OCI-LY7 (cell line): ENCODE measurements around the gene BARX1. TPM values are rescaled to one million over a fixed set of nuclear protein-coding genes. Genes with fewer than 3 reads are reported as not detected.

ENCODE experiments used
- BruUV-seq: library from RNA; stranded (reverse); fragments of 400-500 nt; replicated peaks from 2 replicates; lab custom pipeline; 2021; lab: Mats Ljungman, UMichigan
- CTCF ChIA-PET: fragments of 300-600 bp; sonication (Branson Sonifier 250); formaldehyde crosslinking; loops from one replicate; lab custom pipeline; 2022; ENCODE audit warnings: antibody characterized with exemption; ENCODE audit not compliant: unreplicated experiment; lab: Charles Lee
- POLR2A ChIA-PET: fragments of 300-600 bp; sonication (Branson Sonifier 250); formaldehyde crosslinking; loops from one replicate; lab custom pipeline; 2022; ENCODE audit warnings: antibody characterized with exemption; lab: Charles Lee
- DNase-seq: peaks from one replicate; pipeline ENCODE4 v3.0.0-alpha.2; 2015; ENCODE audit warnings: low spot score
- H2AFZ ChIP-seq: fragments of 200-600 bp; sonication (generic), shearing (Covaris generic); 2 replicates; pipeline ENCODE4 v1.6.1; 2014; ENCODE audit warnings: mild to moderate bottlenecking, antibody characterized with exemption, low read length, moderate library complexity
- H3K27ac ChIP-seq: fragments of 200-600 bp; sonication (generic); 2 replicates; pipeline ENCODE4 v1.5.1; 2014; ENCODE audit warnings: mixed run types, low read depth, mild to moderate bottlenecking, moderate library complexity, low read length, inconsistent platforms; ENCODE audit not compliant: poor library complexity, severe bottlenecking
- H3K36me3 ChIP-seq: fragments of 200-600 bp; sonication (generic); 2 replicates; pipeline ENCODE4 v1.6.1; 2014; ENCODE audit warnings: mild to moderate bottlenecking, antibody characterized with exemption, low read length, moderate library complexity, mixed read lengths; ENCODE audit not compliant: insufficient read depth
- H3K4me1 ChIP-seq: fragments of 200-600 bp; sonication (generic); 2 replicates; pipeline ENCODE4 v1.5.1; 2014; ENCODE audit warnings: mild to moderate bottlenecking, low read length; ENCODE audit not compliant: insufficient read depth, poor library complexity, severe bottlenecking
- H3K4me2 ChIP-seq: fragments of 200-600 bp; sonication (generic); 2 replicates; pipeline ENCODE4 v1.6.1; 2014; ENCODE audit warnings: mild to moderate bottlenecking, low read length
- H3K4me3 ChIP-seq: fragments of 200-600 bp; sonication (generic); 2 replicates; pipeline ENCODE4 v1.5.1; 2014; ENCODE audit warnings: mild to moderate bottlenecking, low read depth, low read length; ENCODE audit not compliant: poor library complexity, severe bottlenecking
- H3K79me2 ChIP-seq: fragments of 200-600 bp; sonication (generic); 2 replicates; pipeline ENCODE4 v1.6.1; 2016; ENCODE audit warnings: low read depth, mild to moderate bottlenecking, low read length, moderate library complexity, mixed read lengths; ENCODE audit not compliant: insufficient read depth
- H3K9me2 ChIP-seq: fragments of 200-600 bp; sonication (generic); 2 replicates; pipeline ENCODE4 v1.6.1; 2016; ENCODE audit warnings: mild to moderate bottlenecking, low read length, mixed read lengths; ENCODE audit not compliant: insufficient read depth
- H3K9me3 ChIP-seq: fragments of 200-600 bp; sonication (generic); 2 replicates; pipeline ENCODE4 v1.6.1; 2014; ENCODE audit warnings: mild to moderate bottlenecking, mixed run types, low read length, mixed read lengths
- H4K20me1 ChIP-seq: fragments of 200-600 bp; sonication (generic); 2 replicates; pipeline ENCODE4 v1.6.1; 2014; ENCODE audit warnings: mild to moderate bottlenecking, antibody characterized with exemption, low read length, moderate library complexity, mixed read lengths; ENCODE audit not compliant: insufficient read depth
- CTCF ChIP-seq: fragments of 200-600 bp; sonication (generic); conservative IDR thresholded peaks from 2 replicates; pipeline ENCODE4 v1.5.1; 2014; ENCODE audit warnings: mild to moderate bottlenecking, antibody characterized with exemption, low read length, moderate library complexity, mixed read lengths
- EZH2phosphoT487 ChIP-seq: fragments of 200-600 bp; sonication (generic); IDR thresholded peaks from 2 replicates; pipeline ENCODE4 v1.6.1; 2018; ENCODE audit warnings: low read depth, borderline replicate concordance, mild to moderate bottlenecking, mixed run types, antibody characterized with exemption, low read length, moderate library complexity, mixed read lengths
- intact Hi-C: fragments of 100-400 bp; cut with micrococcal nuclease; formaldehyde crosslinking; loops from one replicate; pipeline ENCODE4 v1.10.0; 2022; ENCODE audit not compliant: unreplicated experiment
- total RNA-seq, 2 experiments: library from RNA; depleted of rRNA in 1 of 2; stranded (reverse); fragments of >200 nt in 1 of 2; shearing (Covaris generic) in 1 of 2; gene quantifications; 2 replicates each; pipeline ENCODE4 v1.2.3, GENCODE V29; 2014 to 2022

BARX1 gene
- total RNA-seq, 2 experiments from 2014 or later, result not detected

- no peak for DNase-seq
- Histone ChIP-seq H3K9me3 (no peaks in the 10 kb centered on the region), H3K4me2 (no peak overlapping the region), H3K4me3 (no peak overlapping the region), H3K79me2 (no peaks in the 10 kb centered on the region), H3K36me3 (no peaks in the 10 kb centered on the region), H3K9me2 (no peaks in the 10 kb centered on the region), H3K27ac (no peak overlapping the region), H3K4me1 (no peaks in the 10 kb centered on the region), H4K20me1 (no peaks in the 10 kb centered on the region), H2AFZ (no peak overlapping the region)
- ChIA-PET CTCF (no interaction called here), POLR2A (no interaction called here)
- intact Hi-C loops, result no loop called here
- no TSS peak for BruUV-seq
- TF ChIP-seq EZH2phosphoT487 (no peak), CTCF (no peak)
Observed at GRCh38 chr9:93918061-93918460, 37.1 kb downstream of the BARX1 start.

- no peak overlapping the region for H3K27ac ChIP-seq
- no peaks in the 10 kb centered on the region for H3K9me3 ChIP-seq
- CTCF ChIA-PET, result no interaction called here
- no peak overlapping the region for H3K4me2 ChIP-seq
- H3K36me3 ChIP-seq, result no peaks in the 10 kb centered on the region
- no TSS peak for BruUV-seq
- no peak overlapping the region for H3K4me3 ChIP-seq
- intact Hi-C loops, result no loop called here
- no peak overlapping the region for H2AFZ ChIP-seq
- TF ChIP-seq EZH2phosphoT487 (no peak), CTCF (no peak)
- DNase-seq, result no peak
- POLR2A ChIA-PET, result no interaction called here
- no peaks in the 10 kb centered on the region for H3K4me1 ChIP-seq
- H3K79me2 ChIP-seq, result no peaks in the 10 kb centered on the region
- no peaks in the 10 kb centered on the region for H4K20me1 ChIP-seq
- H3K9me2 ChIP-seq, result no peaks in the 10 kb centered on the region
Observed at GRCh38 chr9:93917121-93917853, 37.9 kb downstream of the BARX1 start.

GRCh38 chr9:93916358-93916757 is 38.8 kb downstream of the BARX1 start:
- H3K4me2 ChIP-seq, result no peak overlapping the region

More at GRCh38 chr9:93916358-93916757, 38.8 kb downstream of the BARX1 start:
- ChIA-PET CTCF (interaction anchor here (0.7 kb wide), 1 partner anchor 10 kb away, joined by 3 read pairs; no protein-coding TSS in a partner anchor), POLR2A (no interaction called here)
- intact Hi-C loops, result no loop called here
- no TSS peak for BruUV-seq
- H2AFZ ChIP-seq, result no peak overlapping the region
- H3K4me1 ChIP-seq, result no peaks in the 10 kb centered on the region
- H3K9me2 ChIP-seq, result no peaks in the 10 kb centered on the region
- H3K4me3 ChIP-seq, result no peak overlapping the region
- H3K9me3 ChIP-seq, result no peaks in the 10 kb centered on the region
- H3K79me2 ChIP-seq, result no peaks in the 10 kb centered on the region
- DNase-seq, result no peak
- no peaks in the 10 kb centered on the region for H4K20me1 ChIP-seq
- no peak for TF ChIP-seq EZH2phosphoT487
- no peak for TF ChIP-seq CTCF
- H3K27ac ChIP-seq, result no peak overlapping the region
- no peaks in the 10 kb centered on the region for H3K36me3 ChIP-seq
